GM12878 (cell line): ENCODE results near the gene CHAF1A.

Experiments used
- CEBPB ChIP-seq, 2 experiments: fragments of 150-350 bp in 1 of 2; IDR thresholded peaks; 2 replicates each; pipeline ENCODE4 v1.6.1; 2012 to 2014; ENCODE audit warnings: low read depth in 2 of 2, low read length in 2 of 2, borderline replicate concordance in 1 of 2, inconsistent platforms in 1 of 2
- EGR1 ChIP-seq, 2 experiments: IDR thresholded peaks; 1 replicate in 1 of 2; 2 replicates in 1 of 2; pipeline ENCODE4 v1.6.1; 2011 to 2012; ENCODE audit warnings: low read depth in 2 of 2, low read length in 2 of 2, borderline replicate concordance in 1 of 2, mild to moderate bottlenecking in 1 of 2, moderate library complexity in 1 of 2
- ESRRA ChIP-seq: IDR thresholded peaks from 2 replicates; pipeline ENCODE4 v1.6.1; 2012; ENCODE audit warnings: mild to moderate bottlenecking, low read length, improper control_type of control experiment
- POLR2AphosphoS2 ChIP-seq: IDR thresholded peaks from 2 replicates; pipeline ENCODE4 v1.6.1; 2011; ENCODE audit warnings: low read depth, mild to moderate bottlenecking, low read length, improper control_type of control experiment, moderate library complexity
- RFX5 ChIP-seq: IDR thresholded peaks from 2 replicates; pipeline ENCODE4 v1.6.1; 2011; ENCODE audit warnings: low read depth, low read length, improper control_type of control experiment
- TAF1 ChIP-seq: IDR thresholded peaks from 2 replicates; pipeline ENCODE4 v1.6.1; 2011; ENCODE audit warnings: mild to moderate bottlenecking, low read depth, low read length, borderline replicate concordance

DNA sequence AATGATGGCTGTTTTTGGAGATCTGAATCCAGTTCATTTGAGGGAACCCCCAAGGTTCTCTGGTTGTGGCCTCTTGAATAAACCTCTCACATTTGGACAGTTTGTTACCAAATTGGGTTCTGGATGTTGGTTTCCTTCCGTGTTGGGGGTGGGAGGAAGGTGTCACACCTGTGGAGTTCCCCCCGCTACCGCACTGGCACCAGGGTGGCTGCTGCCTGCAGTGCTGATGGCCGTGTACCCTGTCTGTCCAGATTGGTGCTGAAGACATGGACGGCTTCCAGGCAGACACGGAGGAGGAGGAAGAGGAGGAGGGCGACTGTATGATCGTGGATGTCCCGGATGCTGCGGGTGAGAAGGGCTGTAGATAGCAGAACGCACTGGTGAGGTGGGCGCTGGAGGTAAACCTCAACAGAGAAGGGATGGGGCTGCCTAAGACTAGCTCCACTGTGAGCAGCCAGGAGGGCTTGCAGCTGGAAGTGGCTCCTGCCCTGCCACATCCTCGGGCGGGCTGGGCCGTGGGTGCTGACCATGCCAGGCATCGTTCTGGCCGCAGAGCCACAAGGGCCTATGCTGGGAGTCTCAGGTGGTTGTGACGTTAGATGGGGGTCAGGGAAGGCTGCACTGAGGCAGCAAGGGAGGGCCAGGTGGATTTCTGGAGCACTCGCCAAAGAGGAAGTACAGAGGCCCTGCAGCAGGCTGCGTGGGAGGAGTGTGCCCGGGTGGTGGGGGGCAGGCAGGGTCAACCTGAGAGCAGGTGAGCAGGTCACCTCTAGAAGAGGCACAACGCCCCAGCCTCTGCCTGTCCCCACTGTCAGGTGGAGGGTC lies 39.8 kb downstream of the CHAF1A start:
- peak in 1 of 2 experiments; percentile 51; a peak in 1 of 3 replicates for TF ChIP-seq EGR1 (IDR thresholded peaks at IDR 0.05; ENCODE audit: borderline replicate concordance in 1 of 2, low read depth in 2 of 2, low read length in 2 of 2)
- no peak for TF ChIP-seq CEBPB (IDR thresholded peaks at IDR 0.05; ENCODE audit: borderline replicate concordance in 1 of 2, low read depth in 2 of 2, low read length in 2 of 2)
- TF ChIP-seq RFX5 = no peak
- TF ChIP-seq POLR2AphosphoS2 = no peak
- no peak for TF ChIP-seq TAF1
- TF ChIP-seq ESRRA = no peak
